ENCODE data around the gene PDZD2. TPM values are rescaled to one million over a fixed set of nuclear protein-coding genes. Genes with fewer than 3 reads are reported as not detected.
A peak's percentile ranks its signal among the peaks of the same experiment; 100 is the strongest.

PDZD2 gene
- total and polyA plus RNA-seq, 11 donors = 28.3 to 116 (median 80.6) TPM

DNA sequence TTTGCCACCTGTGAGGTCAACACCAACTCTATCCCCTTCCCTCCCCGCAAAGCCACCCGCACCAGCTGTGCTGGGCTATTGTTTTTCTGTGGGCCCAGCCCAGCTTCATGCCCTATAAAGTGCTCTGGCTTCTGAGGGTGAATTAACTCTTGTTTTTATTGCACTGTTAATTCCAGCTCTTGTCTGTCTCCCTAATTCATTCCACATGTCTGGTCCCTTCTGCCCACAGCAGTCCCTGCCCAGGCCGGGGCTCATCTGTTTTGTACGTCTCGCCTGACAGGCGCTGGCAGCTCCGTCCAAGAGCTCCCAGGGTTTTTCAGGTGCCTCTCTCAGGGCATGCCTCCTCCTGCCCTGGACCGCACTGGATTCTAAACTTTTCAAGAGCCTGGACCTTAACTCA lies 118.9 kb downstream of the PDZD2 start:
- 65 to 85% (median 81%) methylated on average over 8 of the region's 8 CpGs for WGBS, 4 donors
- Histone ChIP-seq H3K36me3 (no peaks in the 10 kb centered on the region), H3K4me1 (peaks cover 0 to 21% (median 5%) of the 10 kb centered on the region in 12 donors), H3K27me3 (no peaks in the 10 kb centered on the region), H3K27ac (no peak overlapping the region), H3K9me3 (no peaks in the 10 kb centered on the region), H3K4me3 (no peak overlapping the region)
- intact Hi-C loops (cut with DNase I) = no loop called here
- ATAC-seq = peak in 3 of 4 donors; percentile 37 to 49 (median 47)
- TF ChIP-seq POLR2A (IDR thresholded peaks at IDR 0.05) = no peak
- TF ChIP-seq, protein P1, sequence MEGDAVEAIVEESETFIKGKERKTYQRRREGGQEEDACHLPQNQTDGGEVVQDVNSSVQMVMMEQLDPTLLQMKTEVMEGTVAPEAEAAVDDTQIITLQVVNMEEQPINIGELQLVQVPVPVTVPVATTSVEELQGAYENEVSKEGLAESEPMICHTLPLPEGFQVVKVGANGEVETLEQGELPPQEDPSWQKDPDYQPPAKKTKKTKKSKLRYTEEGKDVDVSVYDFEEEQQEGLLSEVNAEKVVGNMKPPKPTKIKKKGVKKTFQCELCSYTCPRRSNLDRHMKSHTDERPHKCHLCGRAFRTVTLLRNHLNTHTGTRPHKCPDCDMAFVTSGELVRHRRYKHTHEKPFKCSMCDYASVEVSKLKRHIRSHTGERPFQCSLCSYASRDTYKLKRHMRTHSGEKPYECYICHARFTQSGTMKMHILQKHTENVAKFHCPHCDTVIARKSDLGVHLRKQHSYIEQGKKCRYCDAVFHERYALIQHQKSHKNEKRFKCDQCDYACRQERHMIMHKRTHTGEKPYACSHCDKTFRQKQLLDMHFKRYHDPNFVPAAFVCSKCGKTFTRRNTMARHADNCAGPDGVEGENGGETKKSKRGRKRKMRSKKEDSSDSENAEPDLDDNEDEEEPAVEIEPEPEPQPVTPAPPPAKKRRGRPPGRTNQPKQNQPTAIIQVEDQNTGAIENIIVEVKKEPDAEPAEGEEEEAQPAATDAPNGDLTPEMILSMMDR (IDR thresholded peaks at IDR 0.05) = no peak
- DNase-seq = no peak

DNA sequence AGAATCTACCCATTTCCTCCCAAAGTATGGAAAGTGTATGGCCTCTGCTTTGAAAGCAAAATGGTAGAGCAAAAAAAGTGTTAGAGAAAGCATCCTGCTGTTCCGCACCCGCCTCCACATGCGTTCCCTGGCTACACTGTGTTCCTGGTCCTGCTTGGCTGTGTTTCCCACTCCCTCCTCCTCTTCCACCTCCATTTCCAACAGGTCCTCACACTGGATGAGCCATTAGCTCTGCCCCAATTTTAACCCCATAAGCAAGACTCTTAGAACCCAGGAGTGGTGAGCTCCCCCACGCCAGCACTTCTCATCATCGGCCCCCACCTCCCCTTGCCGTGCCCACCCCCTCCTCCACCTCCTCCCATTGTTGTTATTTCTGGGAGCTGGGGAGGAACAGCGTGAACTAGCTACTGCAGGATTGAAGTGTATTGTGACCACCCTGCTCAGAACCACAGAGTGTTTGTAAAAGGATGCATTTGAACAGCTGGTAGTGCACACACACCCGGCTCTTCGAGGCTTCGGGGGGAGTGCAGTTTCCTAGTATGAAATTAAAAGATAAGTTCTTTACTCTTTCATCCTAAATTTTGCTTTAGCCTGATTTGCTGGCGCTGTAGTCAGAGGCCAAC lies 120.0 kb downstream of the PDZD2 start:
- ATAC-seq (peak in 3 of 4 donors; percentile 17 to 41 (median 39)), DNase-seq (no peak)
- Histone ChIP-seq H3K36me3 (no peaks in the 10 kb centered on the region), H3K4me1 (peaks cover 0 to 21% (median 5%) of the 10 kb centered on the region in 12 donors), H3K4me3 (no peak overlapping the region), H3K27me3 (no peaks in the 10 kb centered on the region), H3K27ac (no peak overlapping the region), H3K9me3 (no peaks in the 10 kb centered on the region)
- 50 to 67% (median 56%) methylated on average over 11 of the region's 11 CpGs for WGBS, 4 donors
- intact Hi-C loops (cut with DNase I) = no loop called here
- TF ChIP-seq, protein P1 (IDR thresholded peaks at IDR 0.05) = no peak

DNA sequence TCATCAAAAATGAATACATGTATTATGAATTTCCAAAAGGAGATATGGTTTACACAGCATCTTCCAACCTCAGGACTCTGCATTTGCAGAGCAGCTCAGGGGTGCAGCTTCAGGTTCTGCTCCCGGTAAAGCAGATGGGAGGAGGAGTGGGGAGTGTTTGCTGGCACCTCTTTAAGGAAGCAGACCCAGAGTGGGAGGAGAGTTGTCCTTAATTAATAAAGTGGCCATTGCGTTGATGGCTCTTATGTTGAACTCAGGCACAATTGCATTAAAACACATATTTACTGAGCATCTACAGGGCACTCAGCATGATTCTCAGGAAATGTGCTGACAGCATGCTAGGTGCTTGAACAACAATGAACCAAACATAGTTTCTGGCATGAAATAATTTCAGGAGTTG lies 121.0 kb downstream of the PDZD2 start:
- ATAC-seq (no peak), DNase-seq (no peak)
- 49 to 74% (median 57%) methylated on average over 2 of the region's 2 CpGs for WGBS, 4 donors
- Histone ChIP-seq H3K4me1 (peaks cover 0 to 21% (median 5%) of the 10 kb centered on the region in 12 donors), H3K27me3 (no peaks in the 10 kb centered on the region), H3K4me3 (no peak overlapping the region), H3K27ac (no peak overlapping the region), H3K9me3 (no peaks in the 10 kb centered on the region), H3K36me3 (no peaks in the 10 kb centered on the region)
- intact Hi-C loops (cut with DNase I) = no loop called here
- TF ChIP-seq POLR2A (IDR thresholded peaks at IDR 0.05) = no peak
- TF ChIP-seq, protein P1 (IDR thresholded peaks at IDR 0.05) = no peak

DNA sequence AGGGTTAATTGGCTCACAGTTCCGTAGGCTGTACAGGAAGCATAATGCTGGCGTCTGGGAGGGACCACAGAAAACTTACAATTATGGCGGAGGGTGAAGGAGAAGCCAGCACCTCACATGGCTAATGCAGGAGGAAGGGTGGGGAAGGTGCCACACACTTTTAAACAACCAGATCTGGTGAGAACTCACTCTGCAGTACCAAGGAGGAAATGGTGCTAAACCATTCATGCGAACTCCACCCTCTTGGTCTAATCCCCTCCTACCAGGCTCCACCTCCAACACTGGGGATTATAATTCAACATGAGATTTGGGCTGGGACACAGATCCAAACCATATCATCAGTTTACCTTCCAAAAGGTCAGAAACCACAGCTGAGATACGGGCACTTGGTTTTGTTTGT lies 122.9 kb downstream of the PDZD2 start:
- 75 to 91% (median 86%) methylated on average over 5 of the region's 5 CpGs for WGBS, 4 donors
- no peak for TF ChIP-seq POLR2A (IDR thresholded peaks at IDR 0.05)
- TF ChIP-seq, protein P1 (IDR thresholded peaks at IDR 0.05) = no peak
- ATAC-seq (no peak), DNase-seq (no peak)
- no peak overlapping the region for H3K27ac ChIP-seq
- H3K9me3 ChIP-seq = no peaks in the 10 kb centered on the region
- H3K4me1 ChIP-seq = peaks cover 0 to 21% (median 5%) of the 10 kb centered on the region in 12 donors
- no peak overlapping the region for H3K4me3 ChIP-seq
- H3K36me3 ChIP-seq = no peaks in the 10 kb centered on the region
- intact Hi-C loops (cut with DNase I) = no loop called here
- H3K27me3 ChIP-seq = no peaks in the 10 kb centered on the region

Measured in heart left ventricle (tissue), 16 donors.